ENCODE results near the gene C11orf87. TPM values are rescaled to one million over a fixed set of nuclear protein-coding genes. Genes with fewer than 3 reads are reported as not detected.

The C11orf87 gene
- total RNA-seq, 1 donor: not detected

- Histone ChIP-seq H3K27me3 (ENCODE audit: insufficient read depth, low read length) (peaks cover 47% of the 10 kb centered on the region), H3K9me3 (ENCODE audit: low read depth, low read length) (no peaks in the 10 kb centered on the region), H3K4me3 (ENCODE audit: low read length) (no peak overlapping the region), H3K4me1 (ENCODE audit: insufficient read depth, low read length) (no peaks in the 10 kb centered on the region)
Measured at GRCh38 chr11:109425554-109425953, 3.6 kb downstream of the C11orf87 start.

GRCh38 chr11:109426442-109427240 lies 4.7 kb downstream of the C11orf87 start:
- H3K4me1 ChIP-seq (ENCODE audit: insufficient read depth, low read length): no peaks in the 10 kb centered on the region
- no peaks in the 10 kb centered on the region for H3K9me3 ChIP-seq (ENCODE audit: low read depth, low read length)
- H3K4me3 ChIP-seq (ENCODE audit: low read length): no peak overlapping the region
- peaks cover 36% of the 10 kb centered on the region for H3K27me3 ChIP-seq (ENCODE audit: insufficient read depth, low read length)

GRCh38 chr11:109432105-109432504 lies 10.1 kb downstream of the C11orf87 start:
- H3K9me3 ChIP-seq (ENCODE audit: low read depth, low read length): no peaks in the 10 kb centered on the region
- H3K4me1 ChIP-seq (ENCODE audit: insufficient read depth, low read length): no peaks in the 10 kb centered on the region
- H3K27me3 ChIP-seq (ENCODE audit: insufficient read depth, low read length): no peaks in the 10 kb centered on the region
- H3K4me3 ChIP-seq (ENCODE audit: low read length): no peak overlapping the region

GRCh38 chr11:109433753-109434256 lies 11.8 kb downstream of the C11orf87 start:
- H3K27me3 ChIP-seq (ENCODE audit: insufficient read depth, low read length): no peaks in the 10 kb centered on the region
- H3K4me1 ChIP-seq (ENCODE audit: insufficient read depth, low read length): no peaks in the 10 kb centered on the region
- no peaks in the 10 kb centered on the region for H3K9me3 ChIP-seq (ENCODE audit: low read depth, low read length)
- H3K4me3 ChIP-seq (ENCODE audit: low read length): no peak overlapping the region

- no peaks in the 10 kb centered on the region for H3K9me3 ChIP-seq (ENCODE audit: low read depth, low read length)
- no peaks in the 10 kb centered on the region for H3K4me1 ChIP-seq (ENCODE audit: insufficient read depth, low read length)
- no peak overlapping the region for H3K4me3 ChIP-seq (ENCODE audit: low read length)
- no peaks in the 10 kb centered on the region for H3K27me3 ChIP-seq (ENCODE audit: insufficient read depth, low read length)
Measured at GRCh38 chr11:109435121-109435742, 13.2 kb downstream of the C11orf87 start.

GRCh38 chr11:109439684-109440083 lies 17.7 kb downstream of the C11orf87 start:
- Histone ChIP-seq H3K9me3 (ENCODE audit: low read depth, low read length) (no peaks in the 10 kb centered on the region), H3K4me3 (ENCODE audit: low read length) (no peak overlapping the region), H3K4me1 (ENCODE audit: insufficient read depth, low read length) (no peaks in the 10 kb centered on the region), H3K27me3 (ENCODE audit: insufficient read depth, low read length) (no peaks in the 10 kb centered on the region)

GRCh38 chr11:109443052-109443451 lies 21.1 kb downstream of the C11orf87 start:
- H3K27me3 ChIP-seq (ENCODE audit: insufficient read depth, low read length): no peaks in the 10 kb centered on the region
- H3K4me1 ChIP-seq (ENCODE audit: insufficient read depth, low read length): no peaks in the 10 kb centered on the region
- H3K4me3 ChIP-seq (ENCODE audit: low read length): no peak overlapping the region
- no peaks in the 10 kb centered on the region for H3K9me3 ChIP-seq (ENCODE audit: low read depth, low read length)

- Histone ChIP-seq H3K9me3 (ENCODE audit: low read depth, low read length) (no peaks in the 10 kb centered on the region), H3K4me3 (ENCODE audit: low read length) (no peak overlapping the region), H3K27me3 (ENCODE audit: insufficient read depth, low read length) (no peaks in the 10 kb centered on the region), H3K4me1 (ENCODE audit: insufficient read depth, low read length) (no peaks in the 10 kb centered on the region)
Measured at GRCh38 chr11:109454857-109455256, 32.9 kb downstream of the C11orf87 start.
